SK-N-SH (cell line): Measurements from ENCODE around the gene WNT3. TPM values are rescaled to one million over a fixed set of nuclear protein-coding genes. Genes with fewer than 3 reads are reported as not detected.

ENCODE experiments used
- CTCF ChIA-PET: fragments of 300-600, 350-600 bp; formaldehyde crosslinking; extraction: SDS; loops from one replicate; lab custom pipeline; 2021; lab: Yijun Ruan, JAX
- POLR2A ChIA-PET: fragments of 350-600 bp; sonication (Branson Sonifier 250); formaldehyde crosslinking; extraction: SDS; loops from one replicate; lab custom pipeline; 2020; ENCODE audit warnings: antibody characterized with exemption, inconsistent platforms; lab: Yijun Ruan, JAX
- DNase-seq: peaks from one replicate; pipeline ENCODE4 v3.0.0; 2012
- H2AFZ ChIP-seq: fragments of 200-600 bp; sonication (generic); 2 replicates; pipeline ENCODE4 v1.8.1; 2016; ENCODE audit warnings: antibody characterized with exemption, mild to moderate bottlenecking, low read depth
- H3F3A ChIP-seq: fragments of 200-600 bp; sonication (generic); replicated peaks from 2 replicates; pipeline ENCODE3; 2016; ENCODE audit warnings: antibody characterized with exemption, mild to moderate bottlenecking; ENCODE audit not compliant: insufficient read depth
- H3K27ac ChIP-seq, 2 experiments: fragments of 200-500 bp in 1 of 2; fragments of 200-600 bp in 1 of 2; sonication (Bioruptor generic) in 1 of 2; sonication (generic), shearing (Covaris generic) in 1 of 2; 2 replicates each; pipeline versions ENCODE4 v1.5.1 to v1.6.1; 2014 to 2016; ENCODE audit warnings: low read depth in 2 of 2, inconsistent platforms in 1 of 2, low read length in 1 of 2, mild to moderate bottlenecking in 1 of 2, mixed read lengths in 1 of 2
- H3K27me3 ChIP-seq: fragments of 200-600 bp; sonication (generic), shearing (Covaris generic); 2 replicates; pipeline ENCODE4 v1.6.1; 2016; ENCODE audit warnings: mixed run types; ENCODE audit not compliant: insufficient read depth
- H3K36me3 ChIP-seq, 2 experiments: fragments of 200-500 bp in 1 of 2; fragments of 200-600 bp in 1 of 2; sonication (Bioruptor generic) in 1 of 2; sonication (generic) in 1 of 2; replicated peaks in 1 of 2; 2 replicates each; pipeline versions ENCODE3 to v1.5.1; 2014 to 2016; ENCODE audit warnings: low read length in 1 of 2, mild to moderate bottlenecking in 1 of 2; ENCODE audit not compliant: insufficient read depth in 2 of 2, control insufficient read depth in 1 of 2
- H3K4me1 ChIP-seq, 2 experiments: fragments of 200-500 bp in 1 of 2; fragments of 200-600 bp in 1 of 2; sonication (Bioruptor generic) in 1 of 2; sonication (generic), shearing (Covaris generic) in 1 of 2; 2 replicates each; pipeline versions ENCODE4 v1.5.1 to v1.6.1; 2014 to 2016; ENCODE audit warnings: low read depth in 1 of 2, low read length in 1 of 2, mixed run types in 1 of 2; ENCODE audit not compliant: insufficient read depth in 2 of 2, control insufficient read depth in 1 of 2
- H3K4me2 ChIP-seq: fragments of 200-600 bp; sonication (generic), shearing (Covaris generic); 2 replicates; pipeline ENCODE4 v1.6.1; 2017; ENCODE audit warnings: mixed run types
- H3K4me3 ChIP-seq, 2 experiments: fragments of 200-500 bp in 1 of 2; fragments of 200-600 bp in 1 of 2; sonication (Bioruptor generic) in 1 of 2; sonication (generic), shearing (Covaris generic) in 1 of 2; 2 replicates each; pipeline versions ENCODE4 v1.5.1 to v1.8.1; 2014 to 2016; ENCODE audit warnings: low read depth in 2 of 2, inconsistent platforms in 1 of 2, low read length in 1 of 2, mild to moderate bottlenecking in 1 of 2, mixed read lengths in 1 of 2, moderate library complexity in 1 of 2
- H3K79me2 ChIP-seq: fragments of 200-600 bp; sonication (generic); 2 replicates; pipeline ENCODE4 v1.8.1; 2017; ENCODE audit warnings: mild to moderate bottlenecking; ENCODE audit not compliant: insufficient read depth
- H3K9ac ChIP-seq: fragments of 200-600 bp; sonication (generic); 2 replicates; pipeline ENCODE4 v1.6.1; 2017; ENCODE audit warnings: mixed run types
- H3K9me2 ChIP-seq: fragments of 200-600 bp; sonication (generic); 2 replicates; pipeline ENCODE4 v1.6.1; 2017; ENCODE audit warnings: mixed run types
- H3K9me3 ChIP-seq: fragments of 200-600 bp; sonication (generic); 2 replicates; pipeline ENCODE4 v1.6.1; 2017; ENCODE audit warnings: mixed run types, mild to moderate bottlenecking, moderate library complexity
- H4K20me1 ChIP-seq: fragments of 200-600 bp; sonication (generic); 2 replicates; pipeline ENCODE4 v1.6.1; 2017; ENCODE audit warnings: mild to moderate bottlenecking, mixed run types; ENCODE audit not compliant: insufficient read depth
- CHD2 ChIP-seq: fragments of 150-350 bp; IDR thresholded peaks from 2 replicates; pipeline ENCODE4 v1.6.1; 2018; ENCODE audit warnings: low read length; ENCODE audit not compliant: partially characterized antibody
- CTCF ChIP-seq: fragments of 200-600 bp; sonication (generic); IDR thresholded peaks from 2 replicates; pipeline ENCODE4 v1.6.1; 2017; ENCODE audit warnings: antibody characterized with exemption, mild to moderate bottlenecking, moderate library complexity
- ELF1 ChIP-seq: IDR thresholded peaks from 2 replicates; pipeline ENCODE4 v1.4.0; 2012
- EP300 ChIP-seq, 2 experiments: IDR thresholded peaks; 2 replicates each; pipeline versions ENCODE4 v1.4.0 to v1.6.1; 2012; ENCODE audit warnings: borderline replicate concordance in 1 of 2, low read depth in 1 of 2, low read length in 1 of 2
- EZH2phosphoT487 ChIP-seq: fragments of 200-600 bp; sonication (generic); IDR thresholded peaks from 2 replicates; pipeline ENCODE4 v1.6.1; 2017; ENCODE audit warnings: low read depth, mixed run types, mild to moderate bottlenecking, antibody characterized with exemption, moderate library complexity, borderline replicate concordance
- FOSL2 ChIP-seq: IDR thresholded peaks from 2 replicates; pipeline ENCODE4 v1.4.0; 2012; ENCODE audit warnings: low read depth, mild to moderate bottlenecking, moderate library complexity, borderline replicate concordance
- FOXJ3 ChIP-seq: sonication (generic); formaldehyde crosslinking; IDR thresholded peaks from 2 replicates; pipeline ENCODE4 v1.5.1; 2020; ENCODE audit warnings: mild to moderate bottlenecking, missing genetic modification reagents
- FOXM1 ChIP-seq: IDR thresholded peaks from 2 replicates; pipeline ENCODE4 v1.4.0; 2012; ENCODE audit warnings: low read depth, mild to moderate bottlenecking
- GATA2 ChIP-seq: sonication (generic); formaldehyde crosslinking; IDR thresholded peaks from 2 replicates; pipeline ENCODE4 v1.5.0; 2020; ENCODE audit warnings: mild to moderate bottlenecking, missing genetic modification reagents
- JUND ChIP-seq: IDR thresholded peaks from 2 replicates; pipeline ENCODE4 v1.4.0; 2012
- MEF2A ChIP-seq: IDR thresholded peaks from 2 replicates; pipeline ENCODE4 v1.4.0; 2012; ENCODE audit warnings: low read depth, borderline replicate concordance
- MXI1 ChIP-seq: IDR thresholded peaks from 2 replicates; pipeline ENCODE4 v1.6.1; 2012; ENCODE audit warnings: mild to moderate bottlenecking, low read depth, low read length, improper control_type of control experiment
- NFIC ChIP-seq: IDR thresholded peaks from 2 replicates; pipeline ENCODE4 v1.4.0; 2012; ENCODE audit warnings: borderline replicate concordance
- NRF1 ChIP-seq: IDR thresholded peaks from 2 replicates; pipeline ENCODE4 v1.6.1; 2012; ENCODE audit warnings: low read depth, mild to moderate bottlenecking, low read length
- PBX3 ChIP-seq: IDR thresholded peaks from 2 replicates; pipeline ENCODE4; 2012
- POLR2AphosphoS5 ChIP-seq: IDR thresholded peaks from 2 replicates; pipeline ENCODE4 v1.6.1; 2012; ENCODE audit warnings: low read depth, low read length
- RAD21 ChIP-seq: IDR thresholded peaks from 2 replicates; pipeline ENCODE4 v1.6.1; 2012; ENCODE audit warnings: mild to moderate bottlenecking, low read length
- RFX5 ChIP-seq: IDR thresholded peaks from 2 replicates; pipeline ENCODE4 v1.6.1; 2012; ENCODE audit warnings: mild to moderate bottlenecking, improper control_type of control experiment, low read length
- RXRA ChIP-seq: IDR thresholded peaks from 2 replicates; pipeline ENCODE4 v1.4.0; 2012; ENCODE audit warnings: low read depth, mild to moderate bottlenecking, borderline replicate concordance
- SIN3A ChIP-seq: IDR thresholded peaks from 2 replicates; pipeline ENCODE4 v1.6.1; 2012; ENCODE audit warnings: low read depth, mild to moderate bottlenecking, low read length, moderate library complexity, borderline replicate concordance
- TCF12 ChIP-seq: IDR thresholded peaks from 2 replicates; pipeline ENCODE4 v1.4.0; 2012
- TEAD4 ChIP-seq: IDR thresholded peaks from 2 replicates; pipeline ENCODE4 v1.4.0; 2012; ENCODE audit warnings: mild to moderate bottlenecking, borderline replicate concordance; ENCODE audit not compliant: insufficient read depth
- USF1 ChIP-seq: IDR thresholded peaks from 2 replicates; pipeline ENCODE4 v1.4.0; 2012; ENCODE audit warnings: low read depth, borderline replicate concordance
- WGBS: methylation state at CpG from one replicate; pipeline ENCODE4 v1.1.6; 2017; ENCODE audit warnings: low lambda C conversion rate; 5-methylcytosine and 5-hydroxymethylcytosine counted together
- polyA plus RNA-seq, 3 experiments: library from polyadenylated mRNA; depleted of rRNA; stranded (reverse); fragments of >200 nt; gene quantifications; 2 replicates each; pipeline ENCODE4 v1.2.3, GENCODE V29; 2012
- TF ChIP-seq, protein P1 (sequence below): fragments of 150-350 bp; IDR thresholded peaks from 2 replicates; pipeline ENCODE4 v1.6.1; 2017; ENCODE audit warnings: antibody characterized with exemption, low read length, low read depth, borderline replicate concordance

WNT3 gene
- polyA plus RNA-seq, 1 of the 3 experiments (the other 2 are of a cell fraction): 5.3 TPM

DNA sequence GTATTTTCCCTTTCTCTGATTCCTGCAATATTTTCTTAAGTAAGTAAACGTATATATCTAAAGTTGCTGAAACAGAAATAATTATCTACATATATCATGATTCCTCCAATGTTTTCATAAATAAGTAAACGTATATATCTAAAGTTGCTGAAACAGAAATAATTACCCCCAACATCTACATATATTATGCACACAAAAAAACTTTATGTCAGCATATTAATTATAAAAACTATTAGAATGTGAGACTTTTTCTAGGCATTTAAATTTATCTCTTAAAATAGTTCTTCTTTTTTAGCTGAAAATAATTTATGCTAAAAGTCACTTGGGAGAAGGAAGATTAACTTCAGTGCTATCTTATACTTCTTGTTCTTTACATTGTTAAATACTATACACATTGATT lies 88.5 kb downstream of the WNT3 start:
- Histone ChIP-seq H3K4me1 (peaks cover 22 to 47% of the 10 kb centered on the region in 2 experiments), H3K9me3 (no peaks in the 10 kb centered on the region), H4K20me1 (no peaks in the 10 kb centered on the region), H3K4me3 (no peak overlapping the region), H2AFZ (no peak overlapping the region), H3K4me2 (no peak overlapping the region), H3K79me2 (no peaks in the 10 kb centered on the region), H3K9ac (no peak overlapping the region), H3K27me3 (no peaks in the 10 kb centered on the region), H3K9me2 (no peaks in the 10 kb centered on the region), H3K36me3 (peaks cover 21% of the 10 kb centered on the region in 2 experiments), H3K27ac (no peak overlapping the region), H3F3A (peaks cover 24% of the 10 kb centered on the region)
- CTCF ChIA-PET: no interaction called here
- POLR2A ChIA-PET: no interaction called here
- WGBS: 91% methylated on average over 2 of the region's 2 CpGs
- DNase-seq: no peak
- TF ChIP-seq NFIC (no peak), EP300 (IDR thresholded peaks at IDR 0.05; ENCODE audit: borderline replicate concordance in 1 of 2, low read depth in 1 of 2, low read length in 1 of 2) (no peak), JUND (no peak), EZH2phosphoT487 (no peak)

- H3F3A ChIP-seq: peaks cover 5% of the 10 kb centered on the region
- peak overlapping the region; percentile 16; the same call in 1 of the 2 replicates for H3K9ac ChIP-seq
- H3K4me1 ChIP-seq: peaks cover 10 to 33% of the 10 kb centered on the region in 2 experiments; a peak in 3 of 4 replicates
- no peaks in the 10 kb centered on the region for H3K9me2 ChIP-seq
- H3K36me3 ChIP-seq: peaks cover 21% of the 10 kb centered on the region in 2 experiments
- H3K27me3 ChIP-seq: no peaks in the 10 kb centered on the region
- WGBS: 82% methylated on average over 4 of the region's 4 CpGs
- no peak for DNase-seq
- no peaks in the 10 kb centered on the region for H3K79me2 ChIP-seq
- POLR2A ChIA-PET: no interaction called here
- H3K9me3 ChIP-seq: no peaks in the 10 kb centered on the region
- no peak overlapping the region for H2AFZ ChIP-seq
- H3K27ac ChIP-seq: peak overlapping the region; percentile 51 to 64; a peak in 3 of 4 replicates
- CTCF ChIA-PET: interaction anchor here (0.5 to 2.1 kb wide), 6 partner anchors 10 to 436 kb away, joined by 3 to 7 read pairs (median 4); no protein-coding TSS in a partner anchor
- H3K4me2 ChIP-seq: peak overlapping the region; percentile 3
- H3K4me3 ChIP-seq: no peak overlapping the region
- no peaks in the 10 kb centered on the region for H4K20me1 ChIP-seq
- TF ChIP-seq CTCF: no peak
- TF ChIP-seq PBX3: peak; percentile 69; the same call in 1 of the 2 replicates
- TF ChIP-seq USF1: no peak
- no peak for TF ChIP-seq NRF1
- peak; percentile 80 for TF ChIP-seq JUND
- TF ChIP-seq RFX5: no peak
- no peak for TF ChIP-seq SIN3A
- peak; percentile 14; the same call in 1 of the 2 replicates for TF ChIP-seq MEF2A
- peak; percentile 38; the same call in 1 of the 2 replicates for TF ChIP-seq POLR2AphosphoS5
- no peak for TF ChIP-seq EZH2phosphoT487
- no peak for TF ChIP-seq CHD2
- TF ChIP-seq GATA2: no peak
- TF ChIP-seq TEAD4: peak; percentile 79; the same call in 1 of the 2 replicates
- peak; percentile 80; the same call in 1 of the 2 replicates for TF ChIP-seq RXRA
- no peak for TF ChIP-seq MXI1
- TF ChIP-seq TCF12: peak; percentile 77
- TF ChIP-seq, protein P1, sequence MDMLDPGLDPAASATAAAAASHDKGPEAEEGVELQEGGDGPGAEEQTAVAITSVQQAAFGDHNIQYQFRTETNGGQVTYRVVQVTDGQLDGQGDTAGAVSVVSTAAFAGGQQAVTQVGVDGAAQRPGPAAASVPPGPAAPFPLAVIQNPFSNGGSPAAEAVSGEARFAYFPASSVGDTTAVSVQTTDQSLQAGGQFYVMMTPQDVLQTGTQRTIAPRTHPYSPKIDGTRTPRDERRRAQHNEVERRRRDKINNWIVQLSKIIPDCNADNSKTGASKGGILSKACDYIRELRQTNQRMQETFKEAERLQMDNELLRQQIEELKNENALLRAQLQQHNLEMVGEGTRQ: no peak
- 0 out of 2 replicates have a peak, but pooled peaks have one; percentile 19 for TF ChIP-seq FOXM1
- TF ChIP-seq FOSL2: peak; percentile 87
- no peak for TF ChIP-seq FOXJ3 (CRISPR knock-in tag)
- no peak for TF ChIP-seq RAD21
- no peak for TF ChIP-seq ELF1
Observed at GRCh38 chr17:46727572-46728348, 90.7 kb downstream of the WNT3 start.
